Astrocyte (in vitro differentiated cells and primary cell): ENCODE measurements around the gene CPNE4.

Source experiments
- CTCF ChIP-seq: IDR thresholded peaks from 2 replicates; pipeline ENCODE4 v1.5.1; 2011; ENCODE audit warnings: low read depth, mild to moderate bottlenecking, inconsistent platforms, low read length, moderate library complexity; ENCODE audit not compliant: insufficient read depth
- EZH2 ChIP-seq: IDR thresholded peaks from 2 replicates; pipeline ENCODE4 v1.6.1; 2012; ENCODE audit warnings: mild to moderate bottlenecking, low read length, inconsistent platforms; ENCODE audit not compliant: insufficient read depth

- TF ChIP-seq EZH2 = no peak
- no peak for TF ChIP-seq CTCF
These were observed 304.2 kb downstream of the CPNE4 start for GRCh38 chr3:131730581-131730980.
